NK-92 (cell line): ENCODE data around the gene PRUNE2.
"Not testable (repeated sequence)": the region's sequence is repeated elsewhere in the genome, so short reads cannot be mapped to it uniquely, and the experiment has no call there.

Source experiments
- DNase-seq: peaks from one replicate; lab custom pipeline; 2025; ENCODE audit not compliant: unreplicated experiment; lab: John Stamatoyannopoulos, UW

PRUNE2 gene

GRCh38 chr9:76700916-76701315 lies 205.0 kb downstream of the PRUNE2 start:
- no peak for DNase-seq

GRCh38 chr9:76699971-76700370 lies 205.9 kb downstream of the PRUNE2 start:
- DNase-seq, result no peak

GRCh38 chr9:76697554-76697953 lies 208.4 kb downstream of the PRUNE2 start:
- no peak for DNase-seq

- no peak for DNase-seq
Measured at GRCh38 chr9:76697081-76697480, 208.8 kb downstream of the PRUNE2 start.

GRCh38 chr9:76693912-76694311 lies 212.0 kb downstream of the PRUNE2 start:
- no peak for DNase-seq

- no peak for DNase-seq
Measured at GRCh38 chr9:76692458-76693129, 213.3 kb downstream of the PRUNE2 start.

- no peak for DNase-seq
Measured at GRCh38 chr9:76691517-76692313, 214.2 kb downstream of the PRUNE2 start.

- no peak for DNase-seq
Measured at GRCh38 chr9:76690973-76691370, 214.9 kb downstream of the PRUNE2 start.

GRCh38 chr9:76690246-76690972 lies 215.5 kb downstream of the PRUNE2 start:
- DNase-seq, result no peak

GRCh38 chr9:76688471-76689238 lies 217.3 kb downstream of the PRUNE2 start:
- no peak for DNase-seq

- no peak for DNase-seq
Measured at GRCh38 chr9:76687861-76688391, 218.0 kb downstream of the PRUNE2 start.

GRCh38 chr9:76686756-76687155 lies 219.2 kb downstream of the PRUNE2 start:
- no peak for DNase-seq

- no peak for DNase-seq
Measured at GRCh38 chr9:76684213-76684612, 221.7 kb downstream of the PRUNE2 start.

- DNase-seq, result no peak
Measured at GRCh38 chr9:76681556-76681955, 224.4 kb downstream of the PRUNE2 start.

GRCh38 chr9:76680716-76681425 lies 225.0 kb downstream of the PRUNE2 start:
- DNase-seq, result no peak

GRCh38 chr9:76677481-76678055 lies 228.3 kb downstream of the PRUNE2 start:
- DNase-seq, result no peak

- no peak for DNase-seq
Measured at GRCh38 chr9:76676857-76677256, 229.1 kb downstream of the PRUNE2 start.

- DNase-seq, result no peak
Measured at GRCh38 chr9:76667521-76667957, 238.4 kb downstream of the PRUNE2 start.

- DNase-seq, result not testable (repeated sequence)
Measured at GRCh38 chr9:76665966-76666365, 239.9 kb downstream of the PRUNE2 start.

GRCh38 chr9:76665458-76665857 lies 240.5 kb downstream of the PRUNE2 start:
- DNase-seq, result no peak
